Measurements from ENCODE around the gene DDX39A. TPM values are rescaled to one million over a fixed set of nuclear protein-coding genes. Genes with fewer than 3 reads are reported as not detected.
"Not testable (repeated sequence)": the region's sequence is repeated elsewhere in the genome, so short reads cannot be mapped to it uniquely, and the experiment has no call there.

Gene DDX39A
- polyA plus RNA-seq, 1 donor from 2014 or later = 169 TPM

DNA sequence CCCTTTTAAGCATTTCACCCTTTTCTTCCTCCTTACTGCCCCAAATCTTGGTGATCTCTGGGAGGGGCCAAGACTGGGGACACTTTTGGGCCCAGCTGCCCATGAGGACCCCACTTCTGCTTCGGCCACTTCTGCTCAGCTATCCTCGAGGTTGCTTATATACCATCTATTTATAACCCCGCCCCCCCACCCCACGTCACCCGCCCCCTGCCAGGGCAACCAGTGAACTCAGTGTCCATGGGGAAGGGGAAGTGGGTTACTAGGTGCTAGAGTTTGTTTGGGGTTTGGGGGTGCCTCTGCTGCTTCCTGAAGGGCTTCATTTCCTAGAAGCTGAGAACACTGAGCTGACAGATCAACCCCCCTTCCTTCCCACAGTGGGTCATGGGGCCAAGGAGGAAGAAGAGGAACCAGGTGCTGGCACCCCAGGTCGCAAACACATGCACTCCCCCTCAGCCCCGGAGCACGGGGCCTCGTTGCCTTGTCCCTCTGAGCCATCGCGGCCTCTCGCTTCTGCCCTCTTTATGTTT, 44.0 kb downstream of the DDX39A start:
- H3K27ac Mint-ChIP-seq = peak overlapping the region; percentile 98 to 99 (median 99)
- peaks cover 34 to 40% (median 37%) of the 10 kb centered on the region in 3 donors for H3K4me1 Mint-ChIP-seq
- H3K36me3 Mint-ChIP-seq = peaks cover 1% of the 10 kb centered on the region
- no peaks in the 10 kb centered on the region for H3K27me3 Mint-ChIP-seq
- H3K4me3 Mint-ChIP-seq = peak overlapping the region; percentile 35 to 93 (median 86)
- H3K9me3 Mint-ChIP-seq = no peaks in the 10 kb centered on the region

DNA sequence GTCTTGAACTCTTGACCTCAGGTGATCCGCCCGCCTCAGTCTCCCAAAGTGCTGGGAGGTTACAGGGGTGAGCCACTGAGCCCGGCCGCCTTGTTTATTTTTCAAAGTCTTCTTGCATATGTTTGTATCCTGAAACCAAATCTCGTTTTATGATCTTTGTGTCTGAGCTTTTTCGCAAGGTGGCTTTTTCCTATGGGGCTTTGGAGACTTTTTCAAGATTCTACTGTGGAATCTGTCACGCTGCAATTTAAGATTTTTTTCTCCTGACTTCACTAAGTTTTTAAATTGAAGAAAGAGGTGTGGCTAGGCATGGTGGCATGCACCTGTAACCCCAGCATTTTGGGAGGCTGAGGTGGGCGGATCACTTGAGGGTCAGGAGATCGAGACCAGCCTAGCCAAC, 44.8 kb downstream of the DDX39A start:
- H3K27ac Mint-ChIP-seq = peak overlapping the region; percentile 98 to 99 (median 99)

DNA sequence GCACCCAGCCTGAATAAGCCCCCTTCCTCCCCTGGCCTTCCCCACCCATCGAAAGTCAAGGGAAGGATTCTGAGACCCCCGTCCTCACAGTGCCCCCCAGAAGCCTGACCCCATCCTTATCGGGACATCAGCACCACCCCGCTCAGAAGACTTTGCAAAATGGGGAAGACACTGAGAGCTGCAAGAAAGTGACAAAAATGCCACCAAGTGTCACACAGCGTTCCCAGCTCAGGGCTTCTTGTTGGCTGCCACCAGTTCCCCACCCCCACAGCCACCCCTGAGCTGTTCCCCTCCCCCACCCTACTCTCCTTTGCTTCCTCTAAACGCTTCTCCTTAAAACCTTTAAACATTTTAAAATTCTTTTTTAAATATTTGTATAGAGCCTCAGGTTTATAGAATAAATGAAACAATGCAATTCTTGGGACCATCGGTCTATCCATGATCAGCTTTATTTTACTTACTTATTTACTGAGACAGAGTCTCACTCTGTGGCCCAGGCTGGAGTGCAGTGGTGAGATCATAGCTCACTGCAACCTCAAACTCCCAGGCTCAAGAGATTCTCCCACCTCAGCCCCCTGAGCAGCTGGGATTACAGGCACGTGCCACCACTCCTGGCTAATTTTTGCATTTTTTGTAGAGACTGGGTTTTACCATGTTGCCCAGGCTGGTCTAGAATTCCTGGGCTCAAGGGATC, 46.6 kb downstream of the DDX39A start:
- H3K36me3 Mint-ChIP-seq, H3K9me3 Mint-ChIP-seq, H3K27me3 Mint-ChIP-seq: not testable (repeated sequence)
- peak overlapping the region in 3 of 4 donors; percentile 34 to 87 (median 74) for H3K4me3 Mint-ChIP-seq
- peaks cover 34 to 42% (median 34%) of the 10 kb centered on the region in 3 donors for H3K4me1 Mint-ChIP-seq
- H3K27ac Mint-ChIP-seq = peak overlapping the region; percentile 78 to 100 (median 81)

More for the DNA sequence above, 44.8 kb downstream of the DDX39A start:
- H3K4me3 Mint-ChIP-seq = peak overlapping the region in 3 of 4 donors; percentile 28 to 93 (median 70)
- not testable (repeated sequence) for H3K27me3 Mint-ChIP-seq, H3K36me3 Mint-ChIP-seq, H3K9me3 Mint-ChIP-seq
- H3K4me1 Mint-ChIP-seq = peaks cover 39 to 42% (median 40%) of the 10 kb centered on the region in 3 donors

DNA sequence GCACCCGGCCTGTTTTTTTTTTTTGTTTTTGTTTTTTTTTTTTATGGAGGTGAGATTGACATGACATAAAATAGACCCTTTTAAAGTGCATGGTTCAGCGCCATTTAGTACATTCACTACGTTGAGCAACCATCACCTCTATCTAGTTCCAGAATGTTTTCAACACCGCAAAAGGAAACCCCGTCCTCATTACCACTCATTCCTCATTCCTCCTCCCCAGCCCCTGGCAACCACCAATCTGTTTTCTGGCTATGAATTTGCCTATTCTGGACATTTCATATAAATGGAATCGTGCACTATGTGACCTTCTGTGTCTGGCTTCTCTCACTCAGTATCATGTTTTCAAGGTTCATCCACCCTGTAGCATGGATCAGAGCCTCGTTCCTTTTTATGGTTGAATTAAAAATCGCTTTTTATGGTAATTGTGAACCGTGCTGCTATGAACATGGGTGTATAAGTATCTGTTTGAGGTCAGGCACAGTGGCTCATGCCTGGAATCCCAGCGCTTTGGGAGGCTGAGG, 47.8 kb downstream of the DDX39A start:
- Mint-ChIP-seq H3K27me3 (no peaks in the 10 kb centered on the region), H3K9me3 (peaks cover 0 to 4% (median 2%) of the 10 kb centered on the region in 3 donors), H3K27ac (peak overlapping the region; percentile 78 to 100 (median 90)), H3K4me3 (peak overlapping the region; percentile 12 to 80 (median 72)), H3K36me3 (peaks cover 2% of the 10 kb centered on the region), H3K4me1 (peaks cover 38 to 51% (median 39%) of the 10 kb centered on the region in 3 donors)

DNA sequence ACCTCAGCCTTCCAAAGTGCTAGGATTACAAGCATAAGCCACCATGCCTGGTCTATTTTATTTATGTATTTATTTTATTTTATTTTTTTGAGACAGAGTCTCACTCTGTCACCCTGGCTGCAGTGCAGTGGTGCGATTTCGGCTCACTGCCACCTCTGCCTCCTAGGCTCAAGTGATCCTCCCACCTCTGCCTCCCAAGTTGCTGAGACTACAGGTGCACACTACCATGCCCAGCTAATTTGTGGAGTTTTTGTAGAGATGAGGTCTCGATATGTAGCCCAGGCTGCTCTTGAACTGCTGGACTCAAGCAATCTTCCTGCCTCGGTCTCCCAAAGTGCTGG, 48.2 kb downstream of the DDX39A start:
- Mint-ChIP-seq H3K27ac (peak overlapping the region; percentile 78 to 100 (median 100)), H3K36me3 (peaks cover 2% of the 10 kb centered on the region), H3K4me1 (peaks cover 39 to 51% (median 40%) of the 10 kb centered on the region in 3 donors), H3K4me3 (peak overlapping the region; percentile 82 to 96 (median 91)), H3K27me3 (no peaks in the 10 kb centered on the region), H3K9me3 (peaks cover 0 to 4% (median 2%) of the 10 kb centered on the region in 3 donors)

DNA sequence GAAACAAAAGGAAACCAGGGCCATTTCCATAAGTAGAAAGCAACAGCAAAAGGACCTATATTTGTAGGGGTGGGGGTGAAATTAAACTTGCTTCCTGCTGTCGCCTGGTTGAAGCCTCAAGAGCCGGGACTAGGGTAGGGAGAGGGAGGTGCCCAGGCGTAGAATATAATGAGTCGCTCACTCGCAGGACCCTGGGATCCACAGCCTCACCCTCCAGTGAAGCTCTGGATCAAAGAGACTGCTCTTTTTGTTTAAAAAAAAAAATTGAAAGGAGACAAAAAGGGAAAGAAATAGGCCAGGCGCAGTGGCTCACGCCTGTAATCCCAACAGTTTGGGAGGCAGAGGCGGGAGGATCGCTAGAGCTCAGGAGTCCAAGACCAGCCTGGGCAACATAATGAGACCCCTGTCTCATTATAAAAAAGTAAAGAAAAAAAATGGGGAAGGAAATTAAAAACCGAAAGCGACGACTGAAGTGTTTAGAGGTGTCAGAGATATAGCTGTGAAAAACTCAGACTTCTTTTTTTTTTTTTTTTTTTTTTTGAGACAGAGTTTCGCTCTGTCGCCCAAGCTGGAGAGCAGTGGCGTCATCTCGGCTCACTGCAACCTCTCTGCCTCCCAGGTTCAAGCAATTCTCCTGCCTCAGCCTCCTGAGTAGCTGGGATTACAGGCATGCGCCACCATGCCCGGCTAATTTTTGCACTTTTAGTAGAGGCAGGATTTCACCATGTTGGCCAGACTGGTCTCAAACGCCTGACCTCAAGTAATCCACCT, 48.8 kb downstream of the DDX39A start:
- H3K4me3 Mint-ChIP-seq = peak overlapping the region; percentile 82 to 96 (median 91)
- no peaks in the 10 kb centered on the region for H3K27me3 Mint-ChIP-seq
- H3K4me1 Mint-ChIP-seq = peaks cover 36 to 48% (median 37%) of the 10 kb centered on the region in 3 donors
- peaks cover 0 to 4% (median 2%) of the 10 kb centered on the region in 3 donors for H3K9me3 Mint-ChIP-seq
- H3K27ac Mint-ChIP-seq = peak overlapping the region; percentile 78 to 100 (median 100)
- peaks cover 2% of the 10 kb centered on the region for H3K36me3 Mint-ChIP-seq

DNA sequence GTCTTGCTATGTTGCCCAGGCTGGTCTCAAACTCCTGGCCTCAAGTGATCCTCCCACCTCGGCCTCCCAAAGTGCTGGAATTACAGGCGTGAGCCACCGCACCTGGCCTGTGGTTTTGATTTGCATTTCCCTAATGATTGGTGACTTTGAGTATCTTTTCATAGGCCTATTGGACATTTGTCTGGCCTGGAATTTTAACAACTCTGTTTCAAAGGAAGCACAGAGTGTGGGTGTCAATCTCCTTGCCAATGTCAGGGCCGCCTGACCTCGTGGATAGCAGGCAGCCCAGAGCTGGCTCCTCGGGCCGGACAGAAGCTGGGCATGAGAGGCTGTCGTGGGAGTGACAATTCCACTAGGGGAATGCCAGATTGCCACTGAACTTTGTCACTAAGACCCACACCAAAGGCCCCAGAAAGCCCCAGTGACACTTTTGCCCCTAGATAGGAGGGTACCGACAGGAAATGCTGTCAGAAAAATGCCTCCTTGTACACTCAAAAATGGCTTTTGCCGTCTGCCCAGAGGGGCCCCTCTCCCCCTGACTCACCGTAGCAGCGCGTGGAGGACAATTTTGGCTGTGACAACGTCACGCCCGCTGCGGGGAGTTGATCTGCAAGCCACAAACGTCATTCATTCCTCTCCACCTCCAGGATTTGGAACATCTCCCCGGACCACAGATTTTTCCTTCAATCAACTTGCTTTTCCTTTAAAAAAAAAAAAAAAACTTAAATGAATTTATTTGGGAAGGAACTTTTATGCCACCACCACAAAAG, 49.6 kb downstream of the DDX39A start:
- Mint-ChIP-seq H3K27ac (peak overlapping the region; percentile 78 to 100 (median 100)), H3K27me3 (no peaks in the 10 kb centered on the region), H3K36me3 (peaks cover 2% of the 10 kb centered on the region), H3K9me3 (peaks cover 0 to 4% (median 2%) of the 10 kb centered on the region in 3 donors), H3K4me3 (peak overlapping the region; percentile 82 to 96 (median 91)), H3K4me1 (peaks cover 30 to 45% (median 30%) of the 10 kb centered on the region in 3 donors)

DNA sequence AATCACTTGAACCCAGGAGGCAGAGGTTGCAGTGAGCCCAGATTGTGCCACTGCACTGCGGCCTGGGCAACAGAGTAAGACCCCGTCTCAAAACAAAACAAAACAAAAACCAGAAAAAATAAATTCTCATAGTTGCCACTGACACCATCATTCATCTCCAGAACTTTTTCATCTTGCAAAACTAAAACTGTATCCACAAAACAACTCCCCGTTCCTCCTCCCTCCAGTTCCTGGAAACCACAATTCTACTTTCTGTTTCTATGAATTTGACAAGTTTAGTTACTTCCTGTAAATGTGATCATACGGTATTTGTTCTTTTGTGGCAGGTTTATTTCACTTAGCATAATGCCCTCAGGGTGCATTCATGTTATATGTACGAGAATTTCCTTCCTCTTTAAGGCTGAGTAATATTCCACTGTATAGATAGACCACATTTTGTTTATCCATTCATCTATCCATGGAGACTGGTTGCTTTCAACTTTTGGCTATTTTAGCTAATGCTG, 51.1 kb downstream of the DDX39A start:
- Mint-ChIP-seq H3K27me3 (no peaks in the 10 kb centered on the region), H3K4me1 (peaks cover 30 to 45% (median 32%) of the 10 kb centered on the region in 3 donors), H3K27ac (peak overlapping the region; percentile 78 to 100 (median 91)), H3K9me3 (peaks cover 0 to 4% (median 2%) of the 10 kb centered on the region in 3 donors), H3K36me3 (peaks cover 2% of the 10 kb centered on the region), H3K4me3 (peak overlapping the region; percentile 45 to 71 (median 65))

DNA sequence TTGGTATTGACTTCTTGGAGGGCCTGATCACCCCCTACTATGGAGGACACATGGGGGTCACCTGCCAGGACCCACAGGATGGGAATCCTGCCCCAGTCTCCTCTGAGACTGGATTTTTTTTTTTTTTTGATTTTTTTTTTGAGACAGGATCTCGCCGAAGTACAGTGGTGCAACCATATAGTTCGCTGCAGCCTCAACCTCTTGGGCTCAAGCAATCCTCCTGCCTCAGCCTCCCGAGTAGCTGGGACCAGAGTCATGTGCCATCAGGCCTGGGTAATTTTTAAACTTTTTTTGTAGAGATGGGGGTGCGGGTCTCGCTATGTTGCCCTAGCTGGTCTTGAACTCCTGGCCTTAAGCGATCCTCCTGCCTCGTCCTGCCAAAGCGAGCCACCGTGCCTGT, 52.1 kb downstream of the DDX39A start:
- peaks cover 0 to 4% (median 2%) of the 10 kb centered on the region in 3 donors for H3K9me3 Mint-ChIP-seq

DNA sequence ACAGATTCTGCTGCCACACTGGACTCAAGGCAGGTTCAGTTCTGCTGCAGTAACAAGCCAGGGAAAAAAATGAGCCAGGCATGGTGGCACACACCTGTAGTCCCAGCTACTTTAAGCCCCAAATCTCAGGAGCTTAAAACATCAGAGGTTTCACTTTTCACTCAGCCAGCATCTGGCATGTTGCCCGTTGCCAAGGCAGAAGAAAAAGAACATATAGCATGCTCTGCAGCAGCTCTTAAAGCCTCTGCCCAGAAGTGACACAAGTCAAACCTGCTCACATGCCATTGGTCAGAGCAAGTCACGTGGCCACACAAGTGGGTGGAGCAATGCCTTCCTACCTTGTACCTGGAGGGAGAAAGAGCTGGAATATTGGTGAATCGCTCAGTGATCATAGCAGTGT, 52.6 kb downstream of the DDX39A start:
- Mint-ChIP-seq H3K27ac (peak overlapping the region; percentile 47 to 100 (median 88)), H3K36me3 (peaks cover 4% of the 10 kb centered on the region), H3K4me1 (peaks cover 36 to 49% (median 40%) of the 10 kb centered on the region in 3 donors), H3K27me3 (peaks cover 2% of the 10 kb centered on the region), H3K4me3 (peak overlapping the region; percentile 16 to 86 (median 67)), H3K9me3 (peaks cover 0 to 4% (median 2%) of the 10 kb centered on the region in 3 donors)

More for the DNA sequence above, 52.1 kb downstream of the DDX39A start:
- peaks cover 4% of the 10 kb centered on the region for H3K36me3 Mint-ChIP-seq
- peaks cover 31 to 46% (median 35%) of the 10 kb centered on the region in 3 donors for H3K4me1 Mint-ChIP-seq
- H3K27ac Mint-ChIP-seq = peak overlapping the region; percentile 47 to 100 (median 88)
- no peaks in the 10 kb centered on the region for H3K27me3 Mint-ChIP-seq
- H3K4me3 Mint-ChIP-seq = peak overlapping the region in 2 of 4 donors; percentile 65 to 69

DNA sequence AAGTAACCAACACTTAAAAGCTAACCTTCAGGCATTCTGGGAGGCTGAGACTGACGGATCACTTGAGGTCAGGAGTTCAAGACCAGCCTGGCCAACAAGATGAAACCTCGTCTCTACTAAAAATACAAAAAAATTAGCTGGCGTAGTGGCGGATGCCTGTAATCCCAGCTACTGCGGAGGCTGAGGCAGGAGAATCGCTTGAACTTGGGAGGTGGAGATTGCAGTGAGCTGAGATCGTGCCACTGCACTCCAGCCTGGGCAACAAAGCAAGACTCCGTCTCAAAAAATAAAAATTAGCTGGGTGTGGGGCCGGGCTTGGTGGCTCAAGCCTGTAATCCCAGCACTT, 55.1 kb downstream of the DDX39A start:
- not testable (repeated sequence) for H3K27me3 Mint-ChIP-seq, H3K36me3 Mint-ChIP-seq
- H3K4me1 Mint-ChIP-seq = peaks cover 18 to 34% (median 29%) of the 10 kb centered on the region in 3 donors

DNA sequence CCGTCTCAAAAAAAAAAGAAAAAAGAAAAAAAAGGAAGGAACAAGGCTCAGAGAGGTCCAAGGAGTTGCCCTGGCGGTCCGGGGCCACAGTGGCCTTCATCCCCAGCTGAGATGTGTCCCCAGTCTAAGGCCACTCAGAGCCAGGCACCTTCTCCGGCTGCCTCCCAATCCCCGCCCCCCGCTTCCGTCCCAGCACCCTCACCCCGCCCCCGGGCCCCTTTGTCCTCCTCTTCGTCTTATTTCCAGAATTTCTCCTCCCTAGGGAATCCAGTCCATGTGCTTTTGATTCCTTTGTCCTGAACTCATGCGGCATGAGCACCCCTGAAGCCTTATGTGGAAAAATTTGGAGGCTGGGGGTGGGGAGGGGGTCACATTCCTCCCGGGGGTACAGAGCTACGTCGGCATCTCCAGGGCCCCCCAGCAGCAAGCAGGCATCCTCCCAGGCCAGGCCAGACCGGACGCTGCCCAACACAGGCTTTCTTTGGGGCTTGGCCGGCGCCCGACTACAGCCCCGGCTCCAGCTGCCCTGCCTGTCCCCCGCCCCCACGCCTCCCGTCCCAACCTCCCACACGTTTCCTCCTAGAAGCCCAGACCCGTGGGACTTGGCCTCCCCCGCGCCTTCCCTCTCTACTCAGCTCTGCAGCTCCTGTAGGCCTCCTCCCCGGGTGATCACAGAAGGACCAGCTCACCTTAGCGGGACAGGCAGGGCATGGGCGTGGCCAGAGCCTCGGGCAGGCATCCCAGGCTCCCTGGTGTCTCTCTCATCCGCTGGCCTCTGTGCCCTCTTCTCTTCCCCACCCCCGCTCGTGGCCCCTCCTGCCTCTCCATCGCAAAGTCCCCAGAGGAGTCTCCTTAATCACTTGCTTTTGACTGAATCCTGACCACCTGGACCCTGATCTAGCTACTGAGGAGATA, 55.7 kb downstream of the DDX39A start:
- peaks cover 18 to 33% (median 29%) of the 10 kb centered on the region in 3 donors for H3K4me1 Mint-ChIP-seq
- peaks cover 0 to 4% (median 2%) of the 10 kb centered on the region in 3 donors for H3K9me3 Mint-ChIP-seq
- H3K4me3 Mint-ChIP-seq = peak overlapping the region; percentile 33 to 94 (median 88)

More for the DNA sequence above, 55.1 kb downstream of the DDX39A start:
- Mint-ChIP-seq H3K4me3 (peak overlapping the region; percentile 33 to 94 (median 88)), H3K27ac (peak overlapping the region; percentile 30 to 85 (median 78))
- not testable (repeated sequence) for H3K9me3 Mint-ChIP-seq

DNA sequence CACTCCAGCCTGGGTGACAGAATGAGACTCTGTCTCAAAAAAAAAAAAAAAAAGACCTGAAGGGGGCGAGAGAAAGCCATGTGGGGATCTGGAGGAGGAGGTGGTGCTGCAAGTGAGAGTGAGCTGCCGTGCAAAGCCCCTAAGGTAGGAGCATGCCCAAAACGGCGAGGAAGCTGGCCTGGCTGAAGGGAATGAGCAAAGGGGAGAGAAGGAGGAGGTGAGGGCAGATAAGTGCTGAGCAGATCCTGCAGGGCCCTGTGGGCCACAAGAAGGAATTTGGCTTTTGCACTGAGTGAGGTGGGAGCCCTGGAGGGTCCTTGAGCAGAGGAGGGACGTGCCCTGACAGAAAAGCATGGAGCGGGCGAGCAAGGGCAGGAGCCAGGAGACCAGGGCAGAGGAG, 57.3 kb downstream of the DDX39A start:
- Mint-ChIP-seq H3K4me1 (peaks cover 12 to 24% (median 22%) of the 10 kb centered on the region in 3 donors), H3K27ac (peak overlapping the region; percentile 16 to 86 (median 64)), H3K36me3 (peaks cover 2% of the 10 kb centered on the region), H3K9me3 (peaks cover 0 to 2% (median 0%) of the 10 kb centered on the region in 3 donors), H3K27me3 (peaks cover 2% of the 10 kb centered on the region), H3K4me3 (peak overlapping the region; percentile 53 to 91 (median 66))

More for the DNA sequence above, 55.7 kb downstream of the DDX39A start:
- Mint-ChIP-seq H3K36me3 (peaks cover 4% of the 10 kb centered on the region), H3K27me3 (peaks cover 2% of the 10 kb centered on the region), H3K27ac (peak overlapping the region; percentile 44 to 85 (median 78))

All from IgD-negative memory B cell (primary cell).